Suprapubic skin (tissue), 4 donors: Measurements from ENCODE around the gene IKZF5.

ENCODE experiments used
- EP300 ChIP-seq: sonication (generic); formaldehyde crosslinking; IDR thresholded peaks from one replicate; pipeline ENCODE4 v1.6.1; 2017; ENCODE audit warnings: antibody characterized with exemption
- POLR2A ChIP-seq, 2 donors: fragments of 450-650 bp; IDR thresholded peaks; one replicate each; pipeline ENCODE4 v1.6.1; 2017; ENCODE audit warnings: antibody characterized with exemption in 2 of 2, mild to moderate bottlenecking in 2 of 2, moderate library complexity in 2 of 2
- POLR2AphosphoS5 ChIP-seq, 3 donors: sonication (generic); formaldehyde crosslinking; IDR thresholded peaks; one replicate each; pipeline ENCODE4 v1.6.1; 2017; ENCODE audit warnings: antibody characterized with exemption in 3 of 3
- TF ChIP-seq, protein P1 (sequence below), 2 donors: fragments of 200-600 bp in 1 of 2; fragments of 450-650 bp in 1 of 2; sonication (generic) in 1 of 2; IDR thresholded peaks; one replicate each; pipeline ENCODE4 v1.5.1; 2016 to 2019; ENCODE audit warnings: antibody characterized with exemption in 2 of 2, mild to moderate bottlenecking in 1 of 2, moderate library complexity in 1 of 2

DNA sequence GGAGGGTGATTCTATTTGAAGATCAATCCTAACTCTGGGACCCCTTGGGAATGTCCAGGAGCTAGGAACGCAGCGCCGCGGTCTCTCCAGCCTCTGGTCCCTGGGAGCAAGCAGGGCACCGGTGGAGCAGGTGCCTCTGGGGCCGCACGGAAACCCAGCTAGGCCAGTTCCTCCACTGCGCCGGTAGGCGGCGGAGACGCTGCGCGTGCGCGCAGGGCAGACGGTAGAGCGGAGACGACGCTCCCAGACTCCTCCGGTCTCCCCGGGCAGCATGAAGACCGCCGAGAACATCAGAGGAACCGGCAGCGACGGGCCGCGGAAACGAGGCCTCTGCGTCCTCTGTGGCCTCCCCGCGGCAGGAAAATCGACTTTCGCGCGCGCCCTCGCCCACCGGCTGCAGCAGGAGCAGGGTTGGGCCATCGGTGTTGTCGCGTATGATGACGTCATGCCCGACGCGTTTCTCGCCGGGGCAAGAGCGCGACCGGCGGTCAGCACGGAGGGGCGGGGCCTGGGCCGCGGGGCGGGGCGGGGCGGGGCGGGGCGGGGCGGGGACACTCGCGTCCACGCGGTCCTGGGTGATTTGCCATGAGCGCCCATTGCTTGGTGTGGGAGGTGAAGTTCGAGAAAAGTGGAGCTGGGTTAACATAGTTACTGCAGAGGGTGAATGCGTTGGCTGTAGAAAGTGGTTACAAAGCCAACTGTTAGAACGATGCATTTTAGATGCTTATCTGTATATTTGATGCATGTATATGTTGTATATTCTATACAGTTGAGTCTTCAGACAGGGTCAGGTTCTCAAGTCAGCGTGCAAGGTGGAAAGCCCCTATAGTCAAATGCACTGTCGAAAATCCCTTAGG lies 28.2 kb downstream of the IKZF5 start, which contains the start of gene PSTK:
- TF ChIP-seq, protein P1, sequence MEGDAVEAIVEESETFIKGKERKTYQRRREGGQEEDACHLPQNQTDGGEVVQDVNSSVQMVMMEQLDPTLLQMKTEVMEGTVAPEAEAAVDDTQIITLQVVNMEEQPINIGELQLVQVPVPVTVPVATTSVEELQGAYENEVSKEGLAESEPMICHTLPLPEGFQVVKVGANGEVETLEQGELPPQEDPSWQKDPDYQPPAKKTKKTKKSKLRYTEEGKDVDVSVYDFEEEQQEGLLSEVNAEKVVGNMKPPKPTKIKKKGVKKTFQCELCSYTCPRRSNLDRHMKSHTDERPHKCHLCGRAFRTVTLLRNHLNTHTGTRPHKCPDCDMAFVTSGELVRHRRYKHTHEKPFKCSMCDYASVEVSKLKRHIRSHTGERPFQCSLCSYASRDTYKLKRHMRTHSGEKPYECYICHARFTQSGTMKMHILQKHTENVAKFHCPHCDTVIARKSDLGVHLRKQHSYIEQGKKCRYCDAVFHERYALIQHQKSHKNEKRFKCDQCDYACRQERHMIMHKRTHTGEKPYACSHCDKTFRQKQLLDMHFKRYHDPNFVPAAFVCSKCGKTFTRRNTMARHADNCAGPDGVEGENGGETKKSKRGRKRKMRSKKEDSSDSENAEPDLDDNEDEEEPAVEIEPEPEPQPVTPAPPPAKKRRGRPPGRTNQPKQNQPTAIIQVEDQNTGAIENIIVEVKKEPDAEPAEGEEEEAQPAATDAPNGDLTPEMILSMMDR (IDR thresholded peaks at IDR 0.05), result peak; percentile 82 to 99
- TF ChIP-seq POLR2A (IDR thresholded peaks at IDR 0.05) (peak in 1 of 2 donors; percentile 15), POLR2AphosphoS5 (IDR thresholded peaks at IDR 0.05) (peak; percentile 25 to 87 (median 74)), EP300 (no peak)
